GM19193 (cell line): ENCODE data around the gene SPRN.

Experiments
- POLR2A ChIP-seq: IDR thresholded peaks from 4 replicates; pipeline ENCODE4 v1.6.1; 2011; ENCODE audit not compliant: insufficient read depth, insufficient read length; ENCODE audit errors: extremely low read depth

The SPRN gene

DNA sequence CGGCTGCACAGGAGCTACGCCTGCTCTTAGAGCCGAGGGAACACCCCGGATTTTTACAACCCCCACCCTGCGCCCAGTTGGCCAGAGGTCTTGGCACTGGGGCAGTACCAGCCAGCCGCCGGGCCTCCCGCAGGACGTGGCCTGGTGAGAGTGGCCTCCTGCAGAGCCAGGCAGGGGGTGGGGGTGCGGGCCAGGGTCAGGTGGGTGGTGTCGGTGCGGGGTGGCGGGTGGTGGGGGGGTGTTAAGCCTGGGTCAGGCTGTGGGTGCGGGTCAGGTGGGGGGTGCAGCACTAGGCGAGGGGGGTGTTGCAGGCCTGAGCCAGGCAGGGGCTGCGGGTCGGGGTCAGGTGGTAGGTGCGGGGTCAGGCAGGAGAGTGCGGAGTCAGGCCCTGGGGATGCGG lies 51.9 kb downstream of the SPRN start:
- no peak for TF ChIP-seq POLR2A
